ENCODE results near the gene IL16.

IL16 gene

DNA sequence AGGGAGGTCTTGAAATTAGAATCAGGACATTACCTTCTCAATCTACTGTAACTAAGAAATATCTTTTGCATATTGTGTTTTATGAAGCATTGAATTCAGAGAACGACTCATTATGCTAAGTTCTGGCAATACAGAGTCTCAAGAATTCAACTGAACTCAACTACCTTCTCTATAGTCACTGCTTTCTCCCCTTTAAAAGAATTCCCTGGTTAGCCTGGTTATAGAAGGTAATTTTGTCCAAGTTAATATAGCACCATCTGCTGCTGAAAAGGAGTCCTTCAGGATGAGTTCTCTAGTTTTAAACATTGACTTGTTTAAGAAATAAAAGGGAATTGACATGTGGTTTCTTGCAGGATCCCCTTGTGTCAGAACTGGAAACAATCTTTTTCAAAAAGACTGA is 60.2 kb downstream of the IL16 start:
- DNase-seq (ENCODE audit: low read depth) = peak; percentile 54

DNA sequence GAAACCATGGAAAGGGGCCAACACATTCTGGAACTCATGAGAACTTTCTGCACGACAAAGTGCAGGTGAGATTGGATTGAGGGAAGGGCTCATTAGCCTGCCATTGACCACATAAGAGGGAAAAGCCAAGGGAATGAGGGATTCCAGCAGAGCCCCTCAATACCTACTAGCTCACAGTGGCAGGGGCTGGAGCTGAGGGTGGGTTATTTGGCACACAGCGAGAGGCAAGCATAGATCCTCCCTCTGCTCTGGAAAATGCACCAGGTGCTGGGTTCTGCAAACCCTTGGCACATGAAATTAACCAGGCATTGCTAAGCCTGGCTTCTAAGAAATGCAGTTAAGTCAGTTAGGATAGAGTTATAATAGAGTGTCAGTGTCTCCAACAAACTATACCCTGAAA is 60.8 kb downstream of the IL16 start:
- no peak for DNase-seq (ENCODE audit: low read depth)

DNA sequence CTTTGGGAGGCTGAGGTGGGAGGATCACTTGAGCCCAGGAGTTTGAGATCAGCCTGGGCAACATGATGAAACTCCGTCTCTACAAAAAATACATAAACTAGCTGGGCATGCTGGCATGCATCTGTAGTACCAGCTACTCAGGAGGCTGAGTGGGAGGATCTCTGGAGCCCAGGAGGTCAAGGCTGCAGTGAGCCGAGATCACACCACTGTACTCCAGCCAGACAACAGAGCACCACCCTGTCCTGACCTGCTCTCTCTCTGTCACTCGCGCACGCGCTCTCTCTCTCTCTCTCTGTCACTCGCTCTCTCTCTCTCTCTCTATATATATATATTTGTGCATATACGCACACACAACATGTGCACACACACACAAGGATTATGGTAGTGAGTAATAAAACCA is 61.8 kb downstream of the IL16 start:
- DNase-seq (ENCODE audit: low read depth) = no peak

DNA sequence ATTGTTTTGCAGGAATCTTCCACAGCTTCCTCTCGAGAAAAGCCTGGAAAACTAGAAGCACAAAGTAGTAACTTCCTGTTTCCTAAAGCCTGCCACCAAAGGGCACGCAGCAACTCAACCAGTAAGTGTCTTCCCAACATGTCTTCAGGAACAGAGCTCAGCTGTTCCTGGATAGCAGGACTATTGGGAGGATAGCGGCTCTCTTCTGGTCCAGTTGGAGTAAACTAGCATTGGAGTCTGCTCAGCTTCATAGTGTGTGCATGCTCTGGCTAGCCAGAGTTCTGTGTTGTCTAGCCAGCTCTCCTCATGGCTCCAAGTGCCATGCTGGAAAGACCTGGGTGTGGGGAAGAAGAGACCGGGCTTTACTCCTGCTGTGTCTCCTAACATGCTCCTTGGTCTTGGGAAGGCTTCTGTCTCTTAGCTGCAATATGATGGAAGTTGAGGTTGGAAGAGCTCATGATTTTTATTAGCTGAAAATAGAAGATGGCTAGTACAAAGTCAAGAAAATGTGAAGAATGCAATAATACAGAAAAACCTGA is 63.1 kb downstream of the IL16 start:
- no peak for DNase-seq (ENCODE audit: low read depth)

DNA sequence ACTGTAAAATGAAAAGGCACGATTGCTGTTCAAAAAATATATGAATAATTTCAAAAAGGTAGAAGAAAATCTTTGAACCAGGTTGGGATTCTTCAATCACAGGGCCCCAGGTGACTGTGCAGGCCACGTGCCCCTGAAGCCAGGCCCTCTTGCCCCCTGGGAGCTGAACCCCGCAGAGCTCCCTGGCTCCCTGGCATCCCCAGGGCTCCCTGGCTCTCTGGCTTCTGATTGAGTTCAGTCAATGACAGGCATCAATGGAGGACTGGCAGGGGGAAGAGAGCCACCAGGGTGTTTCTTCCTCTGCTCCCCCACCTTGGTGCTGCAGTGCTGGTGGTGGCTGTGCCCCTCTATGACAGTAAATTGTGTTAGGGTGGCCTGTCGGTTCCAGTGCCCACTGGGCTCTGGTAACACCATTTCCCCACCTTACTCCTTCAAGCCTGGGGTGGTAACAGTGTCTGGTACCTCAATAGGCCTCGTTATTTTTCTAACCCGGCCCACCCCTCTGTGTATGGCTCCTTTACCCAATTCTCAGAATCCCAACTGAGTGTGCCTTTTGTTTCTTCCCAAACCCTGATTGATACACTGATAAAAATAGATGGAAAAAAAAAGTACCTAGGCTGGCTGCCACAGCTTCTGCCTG is 64.6 kb downstream of the IL16 start:
- DNase-seq (ENCODE audit: low read depth) = no peak

DNA sequence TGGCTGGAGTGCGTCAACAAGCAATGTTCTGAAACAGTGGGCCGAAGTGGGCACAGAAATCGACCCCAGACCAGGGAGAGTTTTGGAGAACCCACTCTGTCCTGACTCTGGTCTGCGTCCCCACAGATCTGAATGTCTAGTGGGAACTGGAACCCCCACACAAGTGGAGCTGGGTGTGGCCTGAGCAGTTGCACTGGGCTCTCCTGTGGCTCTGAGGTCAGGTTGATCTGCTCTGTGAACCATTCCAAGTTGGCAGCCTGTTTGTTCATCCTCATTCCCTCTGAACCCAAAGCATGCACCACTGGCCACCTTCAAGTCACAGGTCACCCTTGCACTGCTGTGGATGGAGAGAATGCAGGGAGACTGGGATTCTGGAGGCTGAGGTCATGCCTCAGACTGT is 66.8 kb downstream of the IL16 start:
- DNase-seq (ENCODE audit: low read depth) = no peak

DNA sequence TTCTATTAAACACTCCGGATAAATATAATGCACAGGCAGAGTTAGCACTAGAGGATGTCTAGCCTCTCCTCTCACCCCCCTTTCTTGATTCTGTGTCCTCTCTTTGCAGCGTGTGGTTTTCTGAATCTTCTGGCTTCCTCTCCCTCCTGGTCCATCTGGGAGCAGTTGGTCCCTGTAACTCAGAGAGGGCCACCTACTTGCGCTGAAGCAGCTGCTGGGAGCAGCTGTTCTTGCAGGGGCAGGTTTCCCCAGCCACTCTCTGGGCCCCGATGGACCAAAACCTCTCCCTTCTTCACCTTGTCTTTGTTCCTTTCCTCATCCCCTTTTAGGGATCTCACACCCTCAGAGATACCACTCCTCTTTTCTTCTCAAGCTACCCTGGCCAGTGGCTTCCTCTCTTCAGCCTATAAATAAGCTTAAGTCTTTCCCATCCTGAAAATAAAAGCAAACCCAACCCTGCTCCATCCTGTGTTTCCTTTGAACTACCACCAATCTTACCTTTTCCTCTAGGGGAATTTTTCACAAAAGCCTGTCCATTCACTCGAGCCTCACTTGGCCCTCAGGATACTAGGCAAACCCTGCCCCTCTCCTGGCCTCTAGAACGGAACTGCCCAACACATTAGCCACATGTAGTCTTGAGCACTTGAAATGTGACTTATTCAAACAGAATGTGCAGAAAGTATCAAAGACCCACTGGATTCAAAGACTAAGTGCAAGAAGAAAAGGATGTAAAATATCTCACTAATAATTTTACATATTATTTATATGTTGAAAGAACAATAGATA is 67.6 kb downstream of the IL16 start:
- DNase-seq (ENCODE audit: low read depth) = no peak

DNA sequence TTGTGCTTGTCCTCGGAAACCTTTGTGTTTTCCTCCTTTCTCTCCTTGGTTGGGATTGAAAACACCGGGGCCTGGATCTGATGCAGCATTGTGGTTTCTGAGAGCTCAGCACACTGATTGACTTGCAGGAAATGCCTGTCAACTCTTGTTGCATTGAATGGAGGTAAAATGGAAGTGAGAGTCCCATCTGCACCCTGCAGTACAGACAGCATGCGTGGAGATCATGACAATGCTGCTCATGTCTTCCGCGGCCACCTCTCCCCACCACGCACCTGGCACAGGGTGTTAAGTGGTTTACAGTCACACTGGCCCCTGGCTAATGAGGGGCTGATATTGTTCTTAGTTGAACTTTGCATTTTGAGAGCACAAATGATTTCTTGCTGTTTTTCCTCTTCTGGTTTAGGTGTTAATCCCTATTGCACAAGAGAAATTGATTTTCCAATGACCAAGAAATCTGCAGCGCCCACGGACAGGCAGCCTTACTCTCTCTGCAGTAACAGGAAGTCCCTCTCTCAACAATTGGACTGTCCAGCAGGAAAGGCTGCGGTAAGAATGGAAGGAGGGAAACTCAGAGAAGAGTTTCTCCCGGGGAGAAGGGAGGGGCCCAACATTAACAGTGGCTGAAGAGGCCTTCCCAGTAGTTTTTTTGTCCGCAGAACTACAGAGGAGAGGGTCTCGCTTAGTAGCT is 68.7 kb downstream of the IL16 start:
- no peak for DNase-seq (ENCODE audit: low read depth)

DNA sequence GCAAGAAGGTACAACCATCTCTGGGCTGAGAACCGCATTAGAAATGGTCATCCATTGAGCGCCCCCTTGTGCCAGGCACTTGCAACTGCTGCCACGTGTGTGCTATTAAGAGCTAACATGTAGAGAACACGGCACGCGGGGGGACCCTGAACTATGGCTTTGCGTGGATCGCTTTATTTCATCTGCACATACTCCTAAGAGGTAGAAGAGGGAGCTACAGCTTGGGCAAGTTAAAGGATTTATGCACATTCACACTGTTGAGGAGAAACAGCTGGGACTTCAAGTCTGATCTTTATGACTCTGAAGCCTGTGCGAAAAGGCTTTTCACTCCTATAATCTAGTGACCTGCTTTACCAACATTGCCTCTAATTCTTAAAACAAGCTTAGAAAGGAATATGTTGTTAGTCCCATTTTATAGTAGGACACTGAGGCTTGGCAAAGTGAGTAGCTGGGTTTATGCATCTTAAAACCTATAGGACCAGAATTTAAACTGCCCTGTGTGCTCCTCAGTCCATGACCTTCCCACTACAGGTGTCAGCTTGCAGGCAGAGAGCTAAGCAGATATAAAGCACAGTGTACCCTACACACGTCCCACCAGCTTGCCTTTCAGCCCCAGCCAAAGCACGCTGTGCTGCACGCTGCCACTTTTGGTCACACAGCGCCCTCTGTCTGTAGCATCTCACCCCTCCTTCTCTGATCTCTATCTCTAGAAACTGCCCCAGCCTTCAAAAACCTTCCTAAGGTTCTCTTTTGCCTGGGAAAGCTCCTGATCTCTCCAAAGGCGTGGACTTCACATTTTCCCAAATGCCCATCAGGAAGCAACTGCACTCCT is 69.5 kb downstream of the IL16 start:
- DNase-seq (ENCODE audit: low read depth) = peak; percentile 63

DNA sequence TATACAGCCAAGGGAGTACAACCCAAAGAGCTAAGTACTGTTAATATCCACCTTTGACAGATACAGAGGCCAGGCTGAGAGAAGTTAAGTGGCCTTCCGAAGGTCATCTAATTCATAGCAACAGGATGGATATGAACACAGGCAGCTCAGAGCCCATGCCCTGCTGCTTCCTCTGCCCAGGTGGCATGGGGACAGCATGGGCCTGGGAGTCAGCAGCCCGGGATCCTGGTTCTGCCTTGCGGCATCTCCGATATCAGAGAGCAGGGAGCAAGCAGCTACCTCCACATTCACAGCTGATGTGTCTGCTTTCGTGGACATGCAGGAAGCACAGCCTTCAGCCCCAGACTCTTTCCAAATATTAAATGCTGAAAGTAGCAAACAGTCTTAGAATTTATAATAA is 71.7 kb downstream of the IL16 start:
- DNase-seq (ENCODE audit: low read depth) = no peak

DNA sequence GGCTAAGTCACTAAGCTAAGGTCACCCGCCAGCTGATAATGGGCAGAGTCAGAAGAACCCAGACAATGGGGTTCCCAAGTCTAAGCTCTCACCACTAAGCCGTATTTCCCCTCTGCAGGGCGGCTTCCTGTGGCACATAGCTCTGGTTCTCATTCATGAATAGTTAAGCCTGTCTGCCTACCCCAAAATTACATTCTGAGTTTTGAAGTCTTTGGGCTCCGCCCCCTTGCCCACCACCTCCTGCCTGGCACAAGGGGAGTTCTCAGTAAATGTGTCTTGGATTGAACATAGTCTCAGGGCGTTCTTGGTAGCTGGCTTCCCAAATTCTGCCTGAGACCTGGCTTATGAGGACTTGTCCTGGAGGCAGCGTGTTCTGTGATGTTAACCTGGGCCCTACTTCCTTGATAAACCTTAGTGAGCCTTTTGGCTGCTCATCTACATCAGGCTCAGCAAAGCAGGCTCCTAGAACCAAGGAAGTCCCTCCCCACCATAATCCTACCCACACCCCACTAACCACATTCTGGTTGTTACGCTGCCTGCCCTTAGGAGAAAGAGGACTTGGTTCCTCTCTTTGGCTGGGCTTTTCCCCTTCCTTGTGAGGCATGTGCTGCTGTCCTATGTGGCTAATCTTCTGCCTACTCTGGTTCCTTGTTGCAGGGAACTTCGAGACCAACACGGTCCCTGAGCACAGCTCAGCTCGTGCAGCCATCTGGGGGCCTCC is 72.4 kb downstream of the IL16 start:
- DNase-seq (ENCODE audit: low read depth) = no peak

DNA sequence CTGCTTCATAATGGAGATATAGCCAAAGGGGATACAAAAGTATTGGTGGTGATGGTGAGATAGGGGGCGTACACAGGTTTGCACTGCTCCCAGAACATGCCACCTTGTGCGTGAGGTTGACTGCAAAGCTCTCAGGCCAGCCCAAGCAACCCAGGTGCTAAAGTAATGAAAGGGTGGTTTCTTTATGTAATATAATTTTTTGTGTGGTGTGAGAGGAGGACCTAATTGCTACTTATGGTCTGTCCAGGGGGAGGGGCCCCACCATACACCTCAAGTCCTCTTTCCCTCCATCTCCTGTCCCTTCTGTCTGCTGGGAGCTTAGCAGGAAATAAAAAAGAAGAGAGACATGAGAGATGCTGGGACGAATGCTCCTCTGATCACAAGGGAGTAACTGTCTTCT is 73.5 kb downstream of the IL16 start:
- no peak for DNase-seq (ENCODE audit: low read depth)

DNA sequence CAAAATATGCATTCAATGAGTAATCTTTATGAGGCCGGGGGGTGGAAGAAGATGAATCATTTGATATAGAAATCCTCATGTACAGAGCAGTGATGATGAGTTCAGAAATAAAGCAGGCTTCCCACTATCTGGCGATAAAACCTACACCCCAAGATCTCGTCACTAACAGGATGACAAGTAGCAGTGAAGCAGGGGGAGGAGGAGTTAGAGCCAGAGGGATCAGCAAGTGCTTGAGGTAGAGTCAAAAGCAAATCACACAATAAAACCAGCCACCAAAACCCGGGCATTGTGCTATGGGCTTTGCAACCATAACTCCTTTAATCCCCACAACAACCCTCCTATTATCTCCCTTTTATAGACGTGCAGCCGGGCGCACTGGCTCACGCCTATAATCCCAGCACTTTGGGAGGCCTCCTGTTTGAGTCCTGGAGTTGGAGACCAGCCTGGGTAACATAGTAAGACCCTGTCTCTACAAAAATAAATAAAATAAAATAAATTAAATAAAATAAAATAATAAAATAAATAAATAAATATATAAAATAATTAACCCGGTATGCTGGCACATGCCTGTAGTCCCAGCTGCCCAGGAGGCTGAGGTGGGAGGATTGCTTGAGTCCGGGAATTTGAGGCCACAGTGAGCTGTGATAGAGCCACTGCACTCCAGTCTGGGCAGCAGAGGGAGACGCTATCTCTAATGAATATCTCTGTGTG is 74.3 kb downstream of the IL16 start:
- DNase-seq (ENCODE audit: low read depth) = no peak

DNA sequence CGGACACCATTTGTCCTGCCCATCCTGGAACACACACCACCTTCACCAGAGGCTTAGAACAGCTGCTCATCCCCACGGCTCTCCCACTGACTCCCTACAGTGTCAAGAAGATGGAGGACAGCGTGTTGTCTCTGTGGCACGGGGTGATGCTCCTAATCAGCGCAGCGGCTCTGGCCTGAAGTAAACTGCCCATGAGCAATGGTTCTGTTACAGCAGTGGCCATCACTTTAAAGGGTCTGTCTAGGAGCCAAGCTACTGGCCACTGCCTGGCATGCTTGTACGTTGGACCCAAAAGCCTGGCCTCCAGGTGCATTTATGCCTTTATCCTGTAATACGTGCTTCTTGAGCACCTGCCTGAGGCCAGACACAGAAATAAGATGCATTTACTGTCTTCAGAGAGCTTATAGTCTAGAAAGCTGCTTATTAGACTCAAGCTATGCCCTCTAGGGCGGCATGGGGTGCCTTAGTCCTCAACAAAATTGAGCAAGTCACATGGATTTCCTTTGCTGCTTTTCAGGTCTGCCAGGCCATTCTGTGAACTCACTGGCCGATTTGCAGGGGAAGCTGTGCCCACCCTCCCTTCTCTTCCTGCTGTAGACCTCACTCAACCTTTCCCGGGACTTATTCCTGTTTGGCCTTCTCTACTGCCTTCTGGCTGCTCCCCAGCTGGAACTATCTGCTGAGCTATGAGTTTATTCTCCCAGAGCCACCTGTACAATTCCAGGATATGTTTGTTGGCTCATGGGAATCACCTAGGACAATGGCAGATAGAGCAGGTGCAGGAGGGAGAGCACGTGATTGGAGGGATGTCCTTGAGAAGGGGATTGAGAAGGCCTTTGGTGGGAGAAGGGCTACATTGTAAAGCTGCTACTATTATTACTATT is 75.3 kb downstream of the IL16 start:
- no peak for DNase-seq (ENCODE audit: low read depth)

DNA sequence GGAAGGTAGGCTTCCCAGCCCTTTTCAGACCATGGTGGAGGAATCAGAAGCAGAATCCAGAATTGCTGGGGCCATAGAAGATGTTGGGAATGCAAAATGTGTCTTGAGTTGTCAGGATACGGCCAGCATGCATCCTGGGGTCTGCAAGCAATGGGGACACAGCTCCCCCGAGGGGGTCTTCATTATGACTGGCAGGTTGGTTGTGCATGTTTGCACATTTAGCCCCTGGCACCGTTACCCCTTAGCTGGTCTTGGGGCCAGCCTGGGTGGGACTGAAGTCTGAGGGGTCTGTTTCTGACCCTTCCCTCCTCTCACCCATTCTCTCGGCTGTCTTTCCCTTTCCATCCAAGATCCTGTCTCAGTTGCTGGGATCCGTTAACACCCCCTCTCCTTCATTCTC is 76.5 kb downstream of the IL16 start:
- DNase-seq (ENCODE audit: low read depth) = no peak

DNA sequence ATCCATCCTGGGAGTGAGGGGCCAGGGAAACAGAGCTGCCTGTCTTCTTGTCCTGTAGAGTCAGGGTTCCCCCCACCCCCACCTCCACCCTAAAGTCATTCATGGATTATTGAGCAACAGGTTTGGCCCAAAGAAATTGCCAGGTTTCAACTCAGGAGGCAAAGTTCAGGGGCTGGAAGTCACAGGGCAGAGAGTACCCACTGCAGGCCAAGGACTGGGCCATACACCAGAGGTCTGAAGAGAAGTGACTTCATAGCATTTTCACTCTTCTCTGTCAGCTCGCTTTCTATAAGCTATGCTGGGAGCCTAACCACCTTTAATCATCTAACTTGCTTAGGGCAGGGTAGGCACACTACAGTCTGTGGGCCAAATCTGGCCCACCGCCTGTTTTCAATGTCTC is 77.2 kb downstream of the IL16 start:
- DNase-seq (ENCODE audit: low read depth) = no peak

DNA sequence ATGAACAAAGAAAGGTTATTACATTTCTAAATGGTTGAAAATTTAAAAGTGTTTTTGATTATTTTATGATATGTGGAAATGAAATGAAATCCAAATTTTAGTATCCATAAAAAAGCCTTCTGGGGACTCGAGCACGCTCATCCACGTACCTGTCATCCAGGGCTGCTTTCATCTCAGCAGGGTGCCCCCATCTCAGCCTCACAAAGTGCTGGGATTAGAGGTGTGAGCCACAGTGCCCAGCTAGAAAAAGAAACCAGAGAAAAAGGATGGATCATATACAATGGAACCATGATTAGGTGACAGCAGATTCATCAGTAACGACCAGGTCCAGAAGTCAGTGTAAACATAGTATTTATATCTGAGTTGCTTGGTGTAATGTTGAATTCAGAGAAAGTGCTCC is 77.6 kb downstream of the IL16 start:
- no peak for DNase-seq (ENCODE audit: low read depth)

DNA sequence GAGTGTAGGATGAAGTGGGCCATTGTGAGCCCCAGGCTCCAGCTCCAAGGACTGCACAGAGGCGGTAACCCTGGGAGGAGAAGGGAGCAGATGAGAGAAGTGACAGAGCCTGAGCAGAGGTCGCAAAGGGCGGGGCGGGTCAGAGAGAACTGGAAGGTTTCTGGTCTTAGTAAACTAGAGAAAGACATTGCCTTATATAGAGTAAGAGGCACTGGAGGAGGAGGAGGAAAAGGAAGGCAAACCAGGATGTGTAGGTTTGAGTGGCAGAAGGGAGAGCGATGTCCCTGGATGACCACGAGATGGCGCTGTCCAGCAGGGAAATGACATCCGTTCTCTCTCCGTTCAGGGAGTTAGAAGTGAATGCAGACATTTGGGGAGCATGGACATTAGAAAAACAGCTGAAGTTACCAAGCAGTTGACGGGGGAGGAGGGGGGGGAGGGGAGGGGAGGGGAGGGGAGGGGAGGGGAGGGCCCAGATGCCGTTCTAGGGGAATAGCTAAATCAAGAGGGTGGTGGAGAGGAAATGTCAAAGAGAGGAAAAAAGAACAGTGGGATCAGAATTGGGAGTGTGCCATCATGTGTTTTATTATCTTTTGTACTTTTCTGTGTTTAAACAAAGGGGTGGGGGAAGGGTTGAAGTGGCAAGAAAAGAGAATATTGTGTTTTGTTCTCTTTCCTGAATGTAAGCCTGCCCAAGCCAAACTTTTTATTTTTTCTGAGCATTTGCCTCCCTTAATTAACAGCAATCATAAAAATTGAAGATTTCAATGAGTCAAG is 78.4 kb downstream of the IL16 start:
- peak; percentile 65 for DNase-seq (ENCODE audit: low read depth)
